ENCODE data around the gene FCER1A. TPM values are rescaled to one million over a fixed set of nuclear protein-coding genes. Genes with fewer than 3 reads are reported as not detected.

FCER1A gene
- total and polyA plus RNA-seq, 9 of the 15 experiments (the other 6 are each of a cell fraction or from before 2014, with no cell fraction given), result 0.04 TPM; not detected in 8

- Histone ChIP-seq H3K9ac (ENCODE audit: insufficient read depth in 1 of 2, low read depth in 2 of 2, low read length in 2 of 2) (no peak overlapping the region), H3K27ac (ENCODE audit: extremely low read depth, low read depth, low read length) (no peak overlapping the region), H3K27me3 (ENCODE audit: control insufficient read depth in 2 of 2, insufficient read depth in 2 of 2, low read length in 2 of 2) (no peaks in the 10 kb centered on the region), H3K4me2 (ENCODE audit: insufficient read depth, low read length) (no peak overlapping the region), H3K36me3 (ENCODE audit: control insufficient read depth, insufficient read depth, low read length) (no peaks in the 10 kb centered on the region), H3K9me1 (ENCODE audit: control insufficient read depth, insufficient read depth, low read length) (no peaks in the 10 kb centered on the region), H2AFZ (ENCODE audit: low read depth, low read length) (no peak overlapping the region), H4K20me1 (replicated peaks; ENCODE audit: control insufficient read depth, insufficient read depth, low read length) (no peaks in the 10 kb centered on the region), H3K4me1 (replicated peaks in 1 of 2; ENCODE audit: control insufficient read depth in 2 of 2, insufficient read depth in 2 of 2, low read length in 2 of 2) (no peaks in the 10 kb centered on the region), H3K9me3 (replicated peaks; ENCODE audit: control insufficient read depth, insufficient read depth, low read depth, low read length) (no peaks in the 10 kb centered on the region), H3K4me3 (no peak overlapping the region), H3K79me2 (ENCODE audit: control insufficient read depth, insufficient read depth, low read length) (no peaks in the 10 kb centered on the region)
- in situ Hi-C loops (cut with MboI) (no loop called here), intact Hi-C loops (cut with micrococcal nuclease) (no loop called here)
- no peak for TF ChIP-seq ID3 (CRISPR knock-in tag; IDR thresholded peaks at IDR 0.05)
- no peak for TF ChIP-seq ID3 (tag; IDR thresholded peaks at IDR 0.05)
- TF ChIP-seq ZNF253 (CRISPR knock-in tag; conservative IDR thresholded peaks at IDR 0.05), result no peak
- TF ChIP-seq HIVEP1 (CRISPR knock-in tag; IDR thresholded peaks at IDR 0.05), result no peak
- TF ChIP-seq ZNF644 (tag; IDR thresholded peaks at IDR 0.05; ENCODE audit: low read depth), result no peak
- no peak for TF ChIP-seq ATF7 (IDR thresholded peaks at IDR 0.05)
- no peak for TF ChIP-seq ADNP (tag; IDR thresholded peaks at IDR 0.05)
- no peak for TF ChIP-seq MAFK (IDR thresholded peaks at IDR 0.05; ENCODE audit: low read length)
- TF ChIP-seq AFF1 (IDR thresholded peaks at IDR 0.05; ENCODE audit: low read depth in 1 of 2, partially characterized antibody in 2 of 2), result no peak
- TF ChIP-seq SMARCE1 (IDR thresholded peaks at IDR 0.05), result no peak
- TF ChIP-seq ZNF311 (CRISPR knock-in tag; IDR thresholded peaks at IDR 0.05), result no peak
- TF ChIP-seq CREB5 (CRISPR knock-in tag; IDR thresholded peaks at IDR 0.05), result no peak
- no peak for TF ChIP-seq CCAR2 (IDR thresholded peaks at IDR 0.05; ENCODE audit: low read depth, low read length)
- no peak for TF ChIP-seq SMAD2 (IDR thresholded peaks at IDR 0.05; ENCODE audit: low read depth, low read length)
- no peak for TF ChIP-seq KHSRP (IDR thresholded peaks at IDR 0.05)
- no peak for TF ChIP-seq U2AF2 (optimal IDR thresholded peaks at IDR 0.05; ENCODE audit: low read depth, low read length)
- no peak for TF ChIP-seq MCM7 (IDR thresholded peaks at IDR 0.05)
- TF ChIP-seq HEY1 (CRISPR knock-in tag; IDR thresholded peaks at IDR 0.05; ENCODE audit: borderline replicate concordance), result no peak
- TF ChIP-seq CGGBP1 (CRISPR knock-in tag; IDR thresholded peaks at IDR 0.05), result no peak
- no peak for TF ChIP-seq TAL1 (IDR thresholded peaks at IDR 0.05)
- DNase-seq (ENCODE audit: extremely low read depth in 1 of 4, low spot score in 3 of 4), result no peak
- no peak for FAIRE-seq
- WGBS (ENCODE audit: insufficient coverage, low coverage, missing lambda C conversion rate), result under 1% methylated on average over 9 of the region's 9 CpGs
- BruUV-seq (replicated peaks), result no TSS peak
- ATAC-seq, result no peak
- ChIA-PET POLR2A (no interaction called here), CTCF (ENCODE audit: low intra/inter-chr PET ratio) (no interaction called here)
Observed at GRCh38 chr1:159296706-159297375, 5.3 kb upstream of the FCER1A start.
